HG03039 (cell line): ENCODE data around the gene ATP12A.

Source experiments
- ATAC-seq: cut with Tn5 transposase; IDR thresholded peaks from one replicate; pipeline ENCODE4 v1.9.1; 2021; ENCODE audit warnings: mild to moderate bottlenecking, moderate library complexity; ENCODE audit not compliant: unreplicated experiment

Gene ATP12A

GRCh38 chr13:24724714-24725113 is 44.5 kb downstream of the ATP12A start:
- ATAC-seq, result no peak

DNA sequence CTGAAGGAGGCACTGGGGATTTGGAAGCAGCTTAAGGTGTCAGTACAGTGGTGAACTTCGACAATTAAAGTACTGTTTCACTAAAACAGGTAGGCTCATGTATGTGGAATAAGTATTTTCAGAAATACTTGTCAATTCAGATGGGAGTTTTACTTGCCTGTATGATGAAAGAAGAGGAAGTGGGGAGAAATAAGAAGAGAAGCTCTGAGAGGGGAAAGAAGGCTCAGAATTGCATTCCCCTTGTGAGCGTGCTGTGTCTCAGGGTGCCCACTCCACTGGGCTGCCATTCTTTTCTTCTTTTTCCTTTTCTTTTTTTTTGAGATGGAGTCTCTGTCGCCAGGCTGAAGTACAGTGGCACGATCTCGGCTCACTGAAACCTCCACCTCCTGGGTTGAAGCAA is 45.2 kb downstream of the ATP12A start:
- ATAC-seq, result no peak

- ATAC-seq, result peak; percentile 48
These were observed 47.8 kb downstream of the ATP12A start for GRCh38 chr13:24727731-24728601.

DNA sequence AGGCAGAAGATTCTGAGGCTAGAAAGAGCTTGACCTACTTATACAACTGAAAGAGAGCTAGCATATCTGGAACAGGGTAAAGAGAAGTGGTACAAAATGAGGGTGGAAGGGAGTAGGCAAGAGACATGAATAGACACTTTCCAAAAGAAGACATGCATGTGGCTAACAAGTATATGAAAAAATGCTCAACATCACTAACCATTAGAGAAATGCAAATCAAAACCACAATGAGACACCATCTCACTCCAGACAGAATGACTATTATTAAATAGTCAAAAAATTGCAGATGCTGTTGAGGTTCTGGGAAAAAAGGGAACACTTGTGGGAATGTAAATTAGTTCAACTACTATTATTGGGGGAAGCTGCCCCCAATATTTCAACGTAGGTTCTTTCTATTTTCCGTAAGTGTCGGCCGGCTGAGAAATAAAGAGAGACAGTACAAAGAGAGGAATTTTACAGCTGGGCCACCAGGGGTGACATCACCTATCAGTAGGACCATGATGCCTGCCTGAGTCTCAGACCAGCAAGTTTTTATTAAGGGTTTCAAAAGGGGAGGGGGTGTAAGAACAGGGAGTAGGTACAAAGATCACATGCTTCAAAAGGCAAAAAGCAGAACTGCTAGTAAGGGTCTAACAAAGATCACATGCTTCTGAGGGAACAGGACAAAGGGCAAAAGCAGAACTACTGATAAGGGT is 50.8 kb downstream of the ATP12A start:
- ATAC-seq, result peak; percentile 72

DNA sequence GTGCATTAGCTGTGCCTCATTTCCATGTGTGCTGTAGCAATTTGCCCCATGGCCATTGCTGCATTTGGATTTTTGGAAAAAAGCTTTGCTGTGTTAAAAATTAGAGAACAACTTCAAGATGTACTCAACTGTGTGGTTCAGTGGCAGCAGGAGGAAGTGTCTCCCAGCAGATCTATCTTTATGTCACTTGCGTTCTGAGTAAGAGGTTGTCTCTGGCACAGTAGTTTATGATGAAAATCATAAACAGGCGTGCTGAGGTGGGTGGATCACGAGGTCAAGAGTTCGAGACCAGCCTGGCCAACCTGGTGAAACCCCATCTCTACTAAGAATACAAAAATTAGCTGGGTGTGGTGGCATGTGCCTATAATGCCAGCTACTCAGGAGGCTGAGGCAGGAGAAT is 54.7 kb downstream of the ATP12A start:
- no peak for ATAC-seq

DNA sequence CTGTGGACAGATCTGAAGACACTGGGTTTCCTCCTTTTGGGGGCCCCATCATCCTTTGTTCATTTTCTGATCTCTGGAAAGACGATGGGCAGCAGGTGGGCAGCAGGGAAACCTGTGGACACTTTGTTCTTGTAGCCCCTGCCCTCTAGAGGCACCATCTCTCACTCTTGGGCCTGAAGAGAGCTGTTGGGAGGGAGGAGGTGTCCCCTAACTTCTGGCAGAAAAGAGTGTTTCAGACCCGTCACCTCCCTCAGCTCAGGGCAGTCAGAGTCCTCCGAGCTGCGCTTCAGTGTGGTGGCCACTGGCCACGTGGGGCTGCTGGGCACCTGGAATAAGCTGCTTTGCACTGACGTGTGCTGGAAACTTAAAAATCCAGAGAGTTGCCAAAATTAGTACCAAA is 56.8 kb downstream of the ATP12A start:
- ATAC-seq, result no peak

GRCh38 chr13:24738366-24738847 is 58.2 kb downstream of the ATP12A start:
- no peak for ATAC-seq

- ATAC-seq, result no peak
These were observed 60.0 kb downstream of the ATP12A start for GRCh38 chr13:24740014-24740890.

DNA sequence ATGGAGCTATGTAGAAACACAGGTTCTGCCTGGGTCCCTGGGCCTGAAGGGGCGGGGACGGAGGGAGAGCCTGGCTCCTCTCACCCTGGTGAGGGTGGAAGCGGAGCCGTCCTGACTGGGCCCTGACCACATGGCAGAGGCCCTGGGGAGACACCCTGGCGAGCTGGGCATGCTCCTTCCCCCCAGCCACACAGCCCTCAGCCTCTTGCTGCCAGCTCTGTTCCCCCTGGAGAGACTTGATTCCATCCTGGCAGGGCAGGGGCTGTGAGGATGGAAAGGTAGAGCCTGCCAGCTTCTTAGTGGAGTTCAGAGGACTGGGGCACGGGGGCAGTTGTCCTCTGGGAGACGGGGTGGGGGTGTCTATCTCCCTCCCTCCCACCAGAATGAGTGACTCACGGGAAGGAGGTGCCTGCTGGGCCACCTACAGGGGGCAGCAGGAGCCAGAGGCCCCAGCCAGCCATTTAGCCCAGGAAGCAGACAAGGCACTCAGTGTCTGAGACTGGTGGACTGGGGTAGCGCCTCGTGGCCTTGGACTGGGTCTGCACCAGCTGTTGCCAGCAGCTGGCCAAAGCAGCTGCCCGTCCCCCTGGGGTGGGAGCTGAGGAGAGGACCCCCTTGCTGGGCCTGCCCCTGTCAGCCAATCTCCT is 60.9 kb downstream of the ATP12A start:
- no peak for ATAC-seq

- ATAC-seq, result no peak
These were observed 61.6 kb downstream of the ATP12A start for GRCh38 chr13:24741791-24742190.

- ATAC-seq, result no peak
These were observed 62.1 kb downstream of the ATP12A start for GRCh38 chr13:24742294-24742693.

GRCh38 chr13:24742977-24743376 is 62.8 kb downstream of the ATP12A start:
- no peak for ATAC-seq

DNA sequence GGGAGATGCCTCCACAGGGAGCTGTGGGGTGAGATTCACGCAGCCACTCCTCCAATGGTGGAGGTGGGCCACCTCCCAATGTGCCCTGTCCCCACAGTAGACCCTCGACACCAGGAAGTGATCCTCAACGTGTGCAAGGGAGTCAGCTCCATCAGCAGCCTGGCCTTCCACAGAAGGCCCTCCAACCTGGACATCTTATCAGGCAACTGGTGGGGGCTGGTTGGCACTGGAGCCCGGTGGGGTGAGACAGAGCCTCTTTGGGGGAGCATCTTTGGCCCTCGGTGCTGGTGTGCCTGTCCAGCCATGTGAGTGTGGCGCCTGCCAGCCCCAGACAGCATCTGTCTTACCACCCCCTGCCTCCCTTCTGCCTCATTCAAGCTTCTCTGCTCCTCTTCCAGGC is 64.0 kb downstream of the ATP12A start:
- no peak for ATAC-seq

DNA sequence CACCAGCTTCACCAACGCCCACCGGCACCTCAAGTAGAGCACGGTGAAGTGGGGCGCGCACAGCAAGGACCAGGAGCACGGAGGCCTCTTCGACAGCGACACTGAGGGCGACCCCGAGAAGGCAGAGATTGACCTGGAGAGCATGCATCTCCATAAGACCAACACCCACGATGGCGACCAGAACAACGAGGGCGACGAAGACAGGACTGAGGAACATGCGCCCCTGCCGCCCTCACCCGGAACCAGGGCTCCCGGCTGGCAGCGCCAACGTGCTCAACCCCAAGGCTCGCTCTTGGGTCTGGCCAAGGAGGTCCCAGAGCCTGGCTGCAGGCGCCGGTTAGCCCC is 65.3 kb downstream of the ATP12A start:
- ATAC-seq, result no peak

- no peak for ATAC-seq
These were observed 65.8 kb downstream of the ATP12A start for GRCh38 chr13:24745861-24746617.

DNA sequence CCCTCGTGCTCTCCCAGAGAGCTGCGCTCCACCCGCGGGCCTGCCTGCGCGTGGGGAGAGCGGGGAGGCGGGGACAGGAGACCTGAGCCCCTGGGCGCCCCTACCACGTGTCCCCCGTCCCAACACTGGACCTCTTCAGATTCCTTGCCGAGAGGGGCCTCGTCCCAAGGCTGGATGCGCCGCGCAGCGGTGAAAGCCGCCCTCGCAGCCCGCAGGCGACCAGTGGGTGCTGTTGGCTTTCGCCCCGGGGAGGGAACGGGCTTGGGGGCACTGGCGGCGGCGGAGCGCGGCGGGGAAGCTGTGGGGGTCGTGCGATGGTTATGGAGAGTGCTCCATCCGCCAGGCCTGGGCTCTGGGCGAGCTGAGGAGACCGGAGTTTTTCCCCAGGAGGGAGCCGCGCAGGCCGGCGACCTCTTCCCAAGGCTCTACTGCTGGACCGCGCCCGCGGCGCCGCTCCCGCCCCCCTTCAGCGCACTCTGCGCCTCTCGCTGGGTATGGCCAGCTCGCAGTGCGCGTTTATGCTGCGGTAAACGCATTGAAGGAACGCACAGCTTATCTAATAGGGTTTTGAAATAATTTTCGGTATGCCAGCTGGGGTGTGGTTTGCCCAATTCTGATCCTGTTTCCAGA is 66.5 kb downstream of the ATP12A start:
- no peak for ATAC-seq

- no peak for ATAC-seq
These were observed 67.2 kb downstream of the ATP12A start for GRCh38 chr13:24747248-24748060.

DNA sequence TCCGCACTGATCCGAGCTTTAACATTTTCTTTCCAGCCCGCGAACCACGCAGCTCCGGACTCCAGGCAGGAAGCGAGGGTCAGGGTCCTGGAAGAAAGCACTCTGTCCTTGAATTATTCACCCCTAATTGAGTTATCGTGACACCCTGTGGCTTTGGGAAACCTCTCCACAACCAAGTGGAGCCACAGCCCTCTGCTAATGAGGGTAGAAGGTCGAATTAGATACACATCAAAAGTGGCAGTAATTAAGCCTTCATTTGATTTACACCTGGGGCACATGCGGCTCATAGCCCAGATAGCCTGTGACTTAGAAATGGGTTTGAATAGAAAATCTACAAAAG is 67.8 kb downstream of the ATP12A start:
- ATAC-seq, result no peak

DNA sequence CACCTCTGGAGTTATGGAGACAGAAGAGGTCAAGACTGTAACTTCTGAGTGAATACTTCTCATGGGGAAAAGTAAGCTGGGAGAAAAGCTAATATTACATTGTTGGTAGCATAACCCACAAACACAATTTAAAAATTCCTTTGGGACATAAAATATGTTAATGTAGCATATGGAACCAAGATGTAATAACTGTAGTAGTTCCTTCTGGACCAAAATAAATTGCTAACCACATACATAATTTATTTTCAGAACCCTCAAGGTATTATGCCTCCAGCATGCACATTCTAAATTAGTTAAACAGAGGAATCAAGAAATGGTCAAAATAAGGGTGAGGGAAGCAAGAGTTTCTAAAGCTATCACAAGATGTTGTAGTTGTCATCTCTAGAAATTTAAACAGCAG is 79.0 kb downstream of the ATP12A start:
- ATAC-seq, result no peak
